ENCODE data around the gene TSC2. TPM values are rescaled to one million over a fixed set of nuclear protein-coding genes. Genes with fewer than 3 reads are reported as not detected.

Gene TSC2
- 49.6 and 81.9 TPM in 2 replicates for total RNA-seq
- 88.1 TPM for polyA plus RNA-seq (2012)

DNA sequence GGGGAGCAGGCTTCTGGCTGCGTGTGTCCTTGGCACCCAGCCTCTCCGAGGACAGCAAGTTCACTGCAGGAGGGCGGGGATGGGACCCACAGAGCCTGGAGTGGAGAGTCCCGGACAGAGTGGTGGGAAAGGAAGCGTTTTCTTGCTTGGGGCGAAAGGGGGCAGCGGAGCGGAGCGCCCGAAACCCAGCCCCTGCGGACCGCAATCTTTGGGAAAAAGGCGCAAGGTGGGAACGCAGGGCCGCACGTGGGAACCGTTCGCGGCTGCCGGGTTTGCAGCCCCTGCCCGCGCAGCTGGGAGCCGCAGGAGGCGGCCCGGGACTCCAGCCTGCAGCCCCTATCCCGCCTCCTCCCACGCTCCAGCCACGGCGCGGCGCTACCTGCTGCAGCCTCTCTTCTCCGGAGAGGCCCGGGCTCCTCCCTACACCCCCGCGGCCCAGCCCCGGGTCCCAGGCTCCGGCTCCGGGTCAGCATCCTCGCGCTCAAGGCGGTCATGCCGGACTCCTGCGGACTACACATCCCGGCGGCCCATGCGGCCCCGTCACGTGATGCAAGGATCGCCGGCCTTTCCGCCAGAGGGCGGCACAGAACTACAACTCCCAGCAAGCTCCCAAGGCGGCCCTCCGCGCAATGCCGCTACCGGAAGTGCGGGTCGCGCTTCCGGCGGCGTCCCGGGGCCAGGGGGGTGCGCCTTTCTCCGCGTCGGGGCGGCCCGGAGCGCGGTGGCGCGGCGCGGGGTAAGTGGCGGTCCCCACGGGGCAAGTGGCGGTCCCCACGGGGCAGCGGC is at the start of gene TSC2, which contains the start of gene NTHL1:
TSS of gene TSC2 (plus strand) at position 656 of the 786 bp plus-strand sequence. CDS start 631 bp downstream, outside the sequence.
TSS of gene NTHL1 (minus strand) at position 505 of the 786 bp plus-strand sequence. CDS start at position 494, 11 bp downstream.
- peak; percentile 95 for DNase-seq (ENCODE audit: low read depth)

DNA sequence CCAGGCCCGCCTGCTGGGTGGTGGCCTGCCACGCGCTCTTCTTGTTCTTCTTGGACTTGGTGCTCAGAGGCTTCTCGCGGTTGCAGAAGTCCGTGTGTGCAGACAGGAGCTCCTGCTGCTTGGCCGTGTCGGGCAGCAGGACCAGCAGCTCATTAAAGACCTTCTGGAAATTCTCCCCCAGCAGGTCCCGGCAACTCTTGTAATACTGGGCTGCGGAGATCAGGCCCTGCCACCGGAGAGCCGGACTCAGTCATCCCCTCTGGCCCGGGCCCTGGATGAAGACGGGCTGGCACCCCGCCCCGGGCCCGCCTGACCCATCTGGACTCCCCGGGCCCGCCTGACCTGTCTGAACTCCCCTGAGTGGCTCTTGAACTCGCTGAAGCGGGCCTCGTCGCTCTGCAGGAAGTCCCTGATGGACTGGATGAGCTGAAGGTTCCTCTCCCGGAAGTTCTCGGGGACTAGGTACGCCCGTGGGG is 49.4 kb upstream of the TSC2 start:
- no peak for DNase-seq (ENCODE audit: low read depth)

GRCh38 chr16:1998852-1999801 is 48.7 kb upstream of the TSC2 start:
- no peak for DNase-seq (ENCODE audit: low read depth)

- DNase-seq (ENCODE audit: low read depth), result no peak
Measured at GRCh38 chr16:1999866-2000514, 47.8 kb upstream of the TSC2 start.

DNA sequence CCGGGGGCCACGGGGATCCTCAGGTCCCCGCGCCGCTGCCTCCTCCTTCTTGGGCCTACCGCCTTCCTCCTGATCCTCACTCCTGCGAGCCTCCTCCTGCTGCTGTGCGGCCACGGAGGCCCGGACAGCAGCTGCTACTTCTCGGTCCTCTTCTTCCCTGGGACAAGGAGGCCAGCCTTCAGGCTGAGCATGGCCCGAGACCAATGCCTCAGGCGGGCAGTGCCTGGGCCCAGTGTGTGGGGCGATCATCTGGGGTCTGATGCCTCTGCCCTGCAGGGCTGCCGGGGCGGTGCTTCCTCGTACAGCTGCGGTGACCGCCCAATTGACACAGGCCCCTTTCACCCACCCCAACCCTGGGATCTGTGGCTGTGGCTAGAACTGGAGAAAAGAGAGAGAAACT is 46.8 kb upstream of the TSC2 start:
- DNase-seq (ENCODE audit: low read depth), result no peak

- no peak for DNase-seq (ENCODE audit: low read depth)
Measured at GRCh38 chr16:2001456-2002355, 46.1 kb upstream of the TSC2 start.

GRCh38 chr16:2002406-2003230 is 45.2 kb upstream of the TSC2 start:
- peak; percentile 41 for DNase-seq (ENCODE audit: low read depth)

DNA sequence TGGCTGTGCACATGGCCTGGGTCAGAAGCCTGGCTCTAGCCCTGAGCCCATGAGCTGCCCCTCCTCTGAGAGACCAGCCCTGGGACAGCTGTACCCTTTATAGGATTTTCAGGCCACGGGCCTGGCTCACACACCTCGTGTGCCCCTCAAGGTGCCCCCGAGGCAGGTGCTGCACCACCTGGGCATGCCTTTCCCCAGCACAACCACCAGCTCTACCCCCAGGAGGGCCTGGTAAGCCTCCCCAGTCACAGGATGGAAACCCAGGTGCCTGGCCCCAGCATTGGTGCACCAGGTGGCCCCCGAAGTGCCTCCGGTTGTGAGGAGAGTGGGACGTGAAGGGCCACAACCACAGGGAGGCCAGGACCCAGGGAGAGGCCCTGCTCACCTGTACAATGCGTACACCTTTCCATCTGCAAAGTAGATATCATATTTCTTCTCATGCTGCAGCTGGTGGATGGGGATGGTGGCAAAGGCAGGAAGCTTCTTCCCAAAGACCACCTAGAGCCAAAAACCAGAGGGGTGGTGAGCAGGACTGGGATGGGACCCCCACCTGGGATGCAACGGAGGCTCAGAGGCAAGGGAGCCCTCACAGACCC is 44.5 kb upstream of the TSC2 start:
- DNase-seq (ENCODE audit: low read depth), result no peak

- DNase-seq (ENCODE audit: low read depth), result peak; percentile 99
Measured at GRCh38 chr16:2003827-2004641, 43.8 kb upstream of the TSC2 start.

DNA sequence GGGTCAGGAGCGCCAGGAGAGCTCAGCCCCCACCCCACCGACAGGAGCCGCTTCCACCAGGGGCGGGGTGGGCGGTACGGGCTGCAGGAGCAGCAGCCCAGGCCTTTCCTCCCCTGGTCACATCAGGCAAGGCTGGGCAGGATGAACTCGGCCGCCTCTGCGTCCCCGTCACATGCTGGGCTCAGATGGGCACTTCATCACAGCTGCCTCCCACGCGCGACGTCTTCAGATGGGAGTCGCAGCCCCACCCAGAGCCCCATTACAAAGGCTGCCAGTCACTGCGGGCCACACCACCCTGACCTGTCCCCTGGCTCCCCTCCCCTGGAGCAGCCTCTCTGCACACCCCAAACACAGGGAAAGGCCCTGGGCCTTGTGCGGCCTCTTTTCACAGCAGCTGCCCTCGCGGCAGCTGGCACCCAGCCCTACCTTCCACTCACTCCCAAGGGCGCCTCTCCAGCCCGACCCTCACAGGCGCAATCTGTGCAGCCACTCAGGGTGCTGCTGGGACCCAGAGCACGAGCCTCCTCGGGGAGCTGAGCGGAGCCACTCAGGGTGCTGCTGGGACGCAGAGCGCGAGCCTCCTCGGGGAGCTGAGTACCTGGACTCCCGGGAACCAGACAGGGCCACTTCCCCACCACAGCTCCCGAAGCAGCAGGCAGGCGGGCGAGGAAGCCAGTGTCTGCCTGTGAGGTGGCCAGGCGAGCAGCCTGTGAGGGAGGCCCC is 42.8 kb upstream of the TSC2 start:
- DNase-seq (ENCODE audit: low read depth), result peak; percentile 66

DNA sequence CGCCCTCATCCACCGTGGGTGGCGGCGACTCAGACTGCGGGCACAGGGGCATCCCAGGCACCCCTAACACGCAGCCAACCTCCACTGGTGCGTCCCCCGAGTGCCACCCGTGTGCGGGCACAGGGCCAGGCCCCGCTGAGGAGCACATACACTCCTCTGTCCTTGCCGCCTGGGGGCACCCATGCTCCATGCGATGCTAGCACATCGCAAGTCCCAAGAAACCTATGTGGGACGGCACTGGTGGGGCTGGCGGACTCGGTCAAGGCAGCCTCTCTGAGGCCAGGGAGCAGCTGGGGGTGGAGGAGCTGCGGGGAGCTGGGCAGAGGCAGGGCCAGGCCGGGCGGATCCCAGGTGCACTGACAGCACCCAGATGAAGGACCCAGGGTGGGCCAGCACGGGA is 42.1 kb upstream of the TSC2 start:
- no peak for DNase-seq (ENCODE audit: low read depth)

- DNase-seq (ENCODE audit: low read depth), result no peak
Measured at GRCh38 chr16:2006317-2006716, 41.5 kb upstream of the TSC2 start.

- DNase-seq (ENCODE audit: low read depth), result no peak
Measured at GRCh38 chr16:2007081-2007836, 40.5 kb upstream of the TSC2 start.

- DNase-seq (ENCODE audit: low read depth), result peak; percentile 84
Measured at GRCh38 chr16:2008009-2008526, 39.7 kb upstream of the TSC2 start.

GRCh38 chr16:2008631-2009163 is 39.1 kb upstream of the TSC2 start:
- DNase-seq (ENCODE audit: low read depth), result peak; percentile 36

GRCh38 chr16:2009164-2009711 is 38.5 kb upstream of the TSC2 start:
- DNase-seq (ENCODE audit: low read depth), result no peak

Measured in myocyte (in vitro differentiated cells).